Activated CD4-positive, alpha-beta memory T cell treated with anti-CD3 and anti-CD28 coated beads for 36 hours (primary cell): ENCODE results near the gene C6. TPM values are rescaled to one million over a fixed set of nuclear protein-coding genes. Genes with fewer than 3 reads are reported as not detected.
"Not testable (repeated sequence)": the region's sequence is repeated elsewhere in the genome, so short reads cannot be mapped to it uniquely, and the experiment has no call there.

ENCODE experiments used
- CTCF ChIA-PET: fragments of 350-600 bp; sonication (Branson Sonifier 250); formaldehyde crosslinking; loops from one replicate; lab custom pipeline; 2021; ENCODE audit warnings: antibody characterized with exemption, inconsistent platforms; lab: Charles Lee
- POLR2A ChIA-PET: fragments of 350-600 bp; sonication (Branson Sonifier 250); formaldehyde crosslinking; loops from one replicate; lab custom pipeline; 2021; ENCODE audit warnings: antibody characterized with exemption; lab: Charles Lee
- DNase-seq: peaks from one replicate; pipeline ENCODE4 v3.0.0-alpha.2; 2020
- H3K27ac Mint-ChIP-seq: one replicate; pipeline ENCODE4 v1.8.0; 2021; ENCODE audit warnings: mixed read lengths
- H3K27me3 Mint-ChIP-seq: one replicate; pipeline ENCODE4 v1.8.0; 2021; ENCODE audit warnings: mixed read lengths
- H3K36me3 Mint-ChIP-seq: one replicate; pipeline ENCODE4 v1.8.0; 2021; ENCODE audit warnings: mixed read lengths
- H3K4me1 Mint-ChIP-seq: one replicate; pipeline ENCODE4 v1.8.0; 2021; ENCODE audit warnings: low read depth, mixed read lengths
- H3K4me3 Mint-ChIP-seq: one replicate; pipeline ENCODE4 v1.8.0; 2021; ENCODE audit warnings: mild to moderate bottlenecking, mixed read lengths
- H3K9me3 Mint-ChIP-seq: one replicate; pipeline ENCODE4 v1.8.0; 2021; ENCODE audit warnings: mixed read lengths
- intact Hi-C: fragments of 100-400 bp; cut with micrococcal nuclease; formaldehyde crosslinking; loops from one replicate; pipeline ENCODE4 v1.15.1; 2023
- total RNA-seq, 2 experiments: library from RNA; stranded (reverse); gene quantifications; one replicate each; pipeline ENCODE4 v1.2.3, GENCODE V29; 2021

C6 gene
- total RNA-seq, 2 experiments from 2014 or later = not detected

DNA sequence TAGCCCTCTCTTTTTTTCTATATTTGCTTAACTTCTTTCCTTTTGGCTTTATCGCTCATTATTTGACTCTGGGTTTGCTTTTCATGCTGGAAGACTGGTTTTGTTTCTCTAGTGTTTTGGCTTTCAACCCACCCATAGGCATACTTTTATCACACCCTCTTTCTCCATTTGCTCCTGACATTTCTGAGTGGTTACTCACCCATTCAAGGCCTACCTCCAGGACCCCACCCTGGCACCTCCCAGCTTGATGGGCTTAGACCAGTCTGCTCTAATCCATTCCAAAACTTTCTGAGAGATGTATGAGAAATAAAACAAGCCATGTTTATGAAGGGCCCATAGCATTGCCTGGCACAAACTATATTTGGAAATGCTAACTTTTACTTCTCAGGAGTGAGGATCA is 18.1 kb downstream of the C6 start:
- H3K9me3 Mint-ChIP-seq = no peaks in the 10 kb centered on the region
- H3K4me3 Mint-ChIP-seq = no peak overlapping the region
- H3K36me3 Mint-ChIP-seq = no peaks in the 10 kb centered on the region
- no peak overlapping the region for H3K27ac Mint-ChIP-seq
- no peaks in the 10 kb centered on the region for H3K4me1 Mint-ChIP-seq
- intact Hi-C loops = no loop called here
- ChIA-PET POLR2A (no interaction called here), CTCF (no interaction called here)
- H3K27me3 Mint-ChIP-seq = no peaks in the 10 kb centered on the region
- no peak for DNase-seq

GRCh38 chr5:41194339-41194738 is 19.0 kb downstream of the C6 start:
- Mint-ChIP-seq H3K9me3 (no peaks in the 10 kb centered on the region), H3K27me3 (no peaks in the 10 kb centered on the region), H3K36me3 (no peaks in the 10 kb centered on the region), H3K27ac (no peak overlapping the region), H3K4me3 (no peak overlapping the region), H3K4me1 (no peaks in the 10 kb centered on the region)
- ChIA-PET CTCF (no interaction called here), POLR2A (no interaction called here)
- intact Hi-C loops = no loop called here
- no peak for DNase-seq

- CTCF ChIA-PET = no interaction called here
- POLR2A ChIA-PET = no interaction called here
- no peaks in the 10 kb centered on the region for H3K27me3 Mint-ChIP-seq
Measured at GRCh38 chr5:41193456-41194205, 19.7 kb downstream of the C6 start.

DNA sequence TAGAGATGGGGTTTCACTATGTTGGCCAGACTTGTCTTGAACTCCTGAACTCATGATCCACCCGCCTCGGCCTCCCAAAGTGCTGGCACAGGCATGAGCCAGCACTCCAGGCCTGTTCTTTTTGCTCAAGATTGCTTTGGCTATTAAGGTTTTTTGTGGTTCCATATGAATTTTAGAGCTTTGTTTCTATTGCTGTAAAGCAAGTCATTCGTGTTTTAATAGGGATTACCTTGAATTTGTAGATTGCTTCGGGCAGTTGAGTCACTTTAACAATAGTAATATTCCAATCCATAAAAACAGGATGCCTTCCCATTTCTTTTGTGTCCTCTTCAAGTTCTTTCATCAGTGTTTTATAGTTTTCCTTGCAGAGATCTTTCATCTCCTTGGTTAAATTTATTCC is 22.1 kb downstream of the C6 start:
- H3K9me3 Mint-ChIP-seq = no peaks in the 10 kb centered on the region
- ChIA-PET POLR2A (no interaction called here), CTCF (no interaction called here)
- H3K27me3 Mint-ChIP-seq = no peaks in the 10 kb centered on the region
- no peak overlapping the region for H3K27ac Mint-ChIP-seq
- H3K4me3 Mint-ChIP-seq = no peak overlapping the region
- no peaks in the 10 kb centered on the region for H3K36me3 Mint-ChIP-seq
- DNase-seq = no peak
- H3K4me1 Mint-ChIP-seq = no peaks in the 10 kb centered on the region
- intact Hi-C loops = no loop called here

More at GRCh38 chr5:41193456-41194205, 19.7 kb downstream of the C6 start:
- Mint-ChIP-seq H3K4me1 (no peaks in the 10 kb centered on the region), H3K36me3 (no peaks in the 10 kb centered on the region), H3K27ac (no peak overlapping the region), H3K9me3 (no peaks in the 10 kb centered on the region), H3K4me3 (no peak overlapping the region)
- no peak for DNase-seq
- intact Hi-C loops = no loop called here

DNA sequence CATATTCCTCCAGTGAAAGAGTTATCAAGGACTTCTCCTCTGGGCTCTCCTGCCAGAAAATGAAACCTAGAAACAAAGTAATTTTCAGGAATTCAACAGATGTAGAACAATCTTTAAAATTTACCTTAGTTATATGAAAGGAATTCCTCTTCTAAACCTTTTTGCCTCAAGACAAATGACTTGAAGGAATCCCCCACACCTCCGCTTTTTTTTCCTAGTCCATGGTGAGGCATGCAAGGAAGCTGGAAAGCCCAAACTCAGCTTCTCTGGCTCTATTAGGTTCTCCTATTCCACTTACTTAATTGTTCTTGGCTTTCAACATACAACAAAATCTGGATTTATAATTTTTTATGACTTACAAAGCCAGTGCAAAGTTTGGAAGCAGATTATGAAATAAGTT is 27.2 kb downstream of the C6 start:
- no peaks in the 10 kb centered on the region for H3K36me3 Mint-ChIP-seq
- H3K9me3 Mint-ChIP-seq = no peaks in the 10 kb centered on the region
- POLR2A ChIA-PET = no interaction called here
- CTCF ChIA-PET = no interaction called here
- H3K27ac Mint-ChIP-seq = no peak overlapping the region
- no peak overlapping the region for H3K4me3 Mint-ChIP-seq
- no peaks in the 10 kb centered on the region for H3K27me3 Mint-ChIP-seq
- DNase-seq = no peak
- intact Hi-C loops = no loop called here
- no peaks in the 10 kb centered on the region for H3K4me1 Mint-ChIP-seq

GRCh38 chr5:41183331-41183730 is 30.0 kb downstream of the C6 start:
- H3K9me3 Mint-ChIP-seq, H3K27ac Mint-ChIP-seq: not testable (repeated sequence)

GRCh38 chr5:41182666-41183065 is 30.7 kb downstream of the C6 start:
- H3K27ac Mint-ChIP-seq = no peak overlapping the region
- no peaks in the 10 kb centered on the region for H3K36me3 Mint-ChIP-seq
- intact Hi-C loops = no loop called here
- H3K4me1 Mint-ChIP-seq = no peaks in the 10 kb centered on the region
- no peaks in the 10 kb centered on the region for H3K9me3 Mint-ChIP-seq
- DNase-seq = no peak
- H3K27me3 Mint-ChIP-seq = no peaks in the 10 kb centered on the region
- no peak overlapping the region for H3K4me3 Mint-ChIP-seq
- POLR2A ChIA-PET = no interaction called here
- CTCF ChIA-PET = no interaction called here

More at GRCh38 chr5:41183331-41183730, 30.0 kb downstream of the C6 start:
- H3K27me3 Mint-ChIP-seq, H3K4me1 Mint-ChIP-seq, H3K4me3 Mint-ChIP-seq, POLR2A ChIA-PET, DNase-seq, CTCF ChIA-PET, H3K36me3 Mint-ChIP-seq, intact Hi-C loops: not testable (repeated sequence)

GRCh38 chr5:41181691-41182564 is 31.4 kb downstream of the C6 start:
- Mint-ChIP-seq H3K27ac (no peak overlapping the region), H3K4me3 (no peak overlapping the region), H3K9me3 (no peaks in the 10 kb centered on the region), H3K27me3 (no peaks in the 10 kb centered on the region), H3K36me3 (no peaks in the 10 kb centered on the region), H3K4me1 (no peaks in the 10 kb centered on the region)
- DNase-seq = no peak
- intact Hi-C loops = no loop called here
- ChIA-PET POLR2A (no interaction called here), CTCF (no interaction called here)

- Mint-ChIP-seq H3K4me1 (no peaks in the 10 kb centered on the region), H3K27me3 (no peaks in the 10 kb centered on the region), H3K36me3 (no peaks in the 10 kb centered on the region), H3K9me3 (no peaks in the 10 kb centered on the region), H3K4me3 (no peak overlapping the region), H3K27ac (no peak overlapping the region)
- ChIA-PET POLR2A (no interaction called here), CTCF (no interaction called here)
- DNase-seq = no peak
- intact Hi-C loops = no loop called here
Measured at GRCh38 chr5:41176952-41177351, 36.4 kb downstream of the C6 start.

DNA sequence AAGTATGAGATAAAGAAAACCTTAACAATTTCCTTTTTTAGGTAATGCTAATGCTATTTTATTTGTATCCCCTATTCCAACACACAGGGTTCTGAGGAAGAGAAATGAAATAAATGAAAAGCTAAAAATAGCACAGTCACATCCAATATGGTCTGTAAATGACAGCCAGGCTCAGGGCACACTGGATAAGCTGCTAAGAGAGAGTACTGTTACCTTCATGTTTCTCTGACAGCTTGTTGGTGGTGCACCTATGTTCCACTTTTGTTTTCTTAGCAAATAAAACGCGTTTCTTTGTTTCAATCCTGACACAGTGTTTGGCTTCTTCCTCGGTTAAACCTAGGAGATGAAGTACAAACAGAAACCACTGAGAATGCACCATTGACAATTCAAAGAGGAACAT is 41.3 kb downstream of the C6 start:
- no peak overlapping the region for H3K4me3 Mint-ChIP-seq
- H3K27ac Mint-ChIP-seq = no peak overlapping the region
- intact Hi-C loops = no loop called here
- H3K9me3 Mint-ChIP-seq = no peaks in the 10 kb centered on the region
- no peaks in the 10 kb centered on the region for H3K36me3 Mint-ChIP-seq
- no peaks in the 10 kb centered on the region for H3K27me3 Mint-ChIP-seq
- POLR2A ChIA-PET = no interaction called here
- H3K4me1 Mint-ChIP-seq = no peaks in the 10 kb centered on the region
- CTCF ChIA-PET = no interaction called here
- no peak for DNase-seq

- intact Hi-C loops = no loop called here
- H3K36me3 Mint-ChIP-seq = no peaks in the 10 kb centered on the region
- CTCF ChIA-PET = no interaction called here
Measured at GRCh38 chr5:41161271-41161670, 52.1 kb downstream of the C6 start.

GRCh38 chr5:41157272-41157894 is 55.9 kb downstream of the C6 start:
- H3K36me3 Mint-ChIP-seq = no peaks in the 10 kb centered on the region
- no peaks in the 10 kb centered on the region for H3K27me3 Mint-ChIP-seq
- H3K4me3 Mint-ChIP-seq = no peak overlapping the region
- H3K27ac Mint-ChIP-seq = no peak overlapping the region
- intact Hi-C loops = no loop called here
- ChIA-PET POLR2A (no interaction called here), CTCF (no interaction called here)
- DNase-seq = no peak
- H3K9me3 Mint-ChIP-seq = no peaks in the 10 kb centered on the region
- no peaks in the 10 kb centered on the region for H3K4me1 Mint-ChIP-seq

More at GRCh38 chr5:41161271-41161670, 52.1 kb downstream of the C6 start:
- H3K4me1 Mint-ChIP-seq = no peaks in the 10 kb centered on the region
- no peak overlapping the region for H3K27ac Mint-ChIP-seq
- no peaks in the 10 kb centered on the region for H3K9me3 Mint-ChIP-seq
- DNase-seq = no peak
- no peak overlapping the region for H3K4me3 Mint-ChIP-seq
- POLR2A ChIA-PET = no interaction called here
- no peaks in the 10 kb centered on the region for H3K27me3 Mint-ChIP-seq
